Activated CD8-positive, alpha-beta memory T cell treated with anti-CD3 and anti-CD28 coated beads for 36 hours (primary cell): ENCODE results near the gene PTPRCAP. TPM values are rescaled to one million over a fixed set of nuclear protein-coding genes. Genes with fewer than 3 reads are reported as not detected.

ENCODE experiments used
- CTCF ChIA-PET: fragments of 350-600 bp; sonication (Branson Sonifier 250); formaldehyde crosslinking; loops from one replicate; lab custom pipeline; 2021; ENCODE audit warnings: antibody characterized with exemption; lab: Charles Lee
- POLR2A ChIA-PET: fragments of 350-600 bp; sonication (Branson Sonifier 250); formaldehyde crosslinking; loops from one replicate; lab custom pipeline; 2021; ENCODE audit warnings: antibody characterized with exemption; lab: Charles Lee
- total RNA-seq, 2 experiments: library from RNA; stranded (reverse); gene quantifications; one replicate each; pipeline ENCODE4 v1.2.3, GENCODE V29; 2021

PTPRCAP gene
- total RNA-seq, 2 experiments from 2014 or later, result 147 to 151 TPM

DNA sequence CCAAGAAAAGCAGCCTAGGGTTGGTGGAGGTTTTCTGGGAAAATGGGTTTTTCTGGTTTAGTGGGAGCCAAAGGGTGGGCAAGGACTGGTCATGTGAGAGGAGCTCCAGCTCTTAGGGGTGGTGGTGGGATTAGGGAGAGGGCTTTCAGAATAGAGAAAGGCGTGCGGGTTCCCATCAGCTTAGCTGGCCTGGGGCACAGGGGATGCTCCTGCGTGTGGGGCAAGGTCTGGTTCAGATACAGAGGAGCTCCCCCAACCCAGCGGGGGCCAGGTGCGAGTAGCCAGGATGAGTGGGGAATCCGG lies 30.9 kb upstream of the PTPRCAP start:
- ChIA-PET POLR2A (interaction anchor here (0.5 to 2.6 kb wide), 15 partner anchors 15 to 115 kb away, joined by 3 to 16 read pairs (median 6); partner anchors contain the start of genes AIP, POLD4, PPP1CA and PTPRCAP), CTCF (interaction anchor here (0.9 to 2.5 kb wide), 6 partner anchors 14 to 76 kb away, joined by 3 to 11 read pairs (median 4); partner anchors contain the start of genes PPP1CA and RAD9A)

DNA sequence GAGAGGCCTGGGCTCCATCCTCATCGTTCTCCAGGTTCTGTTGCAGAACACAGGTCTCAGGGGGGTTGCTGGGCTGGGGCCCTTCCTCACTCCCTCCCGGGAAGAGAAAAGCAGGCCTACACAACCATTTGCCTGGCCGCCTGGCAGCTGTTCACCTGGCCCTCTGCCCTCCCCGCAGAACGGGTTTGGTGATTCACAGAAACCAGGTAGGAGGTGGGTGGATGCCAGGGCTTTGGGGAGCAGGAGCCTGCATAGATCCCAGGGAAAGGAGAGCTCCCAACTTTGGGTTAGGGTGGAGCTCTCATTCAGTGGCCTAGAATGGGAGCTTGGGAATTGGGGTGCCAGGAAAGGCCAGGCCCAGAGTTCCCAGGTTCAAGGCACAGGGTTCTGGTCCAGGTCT lies 30.6 kb upstream of the PTPRCAP start:
- POLR2A ChIA-PET, result interaction anchor here (0.7 to 2.6 kb wide), 13 partner anchors 16 to 67 kb away, joined by 3 to 16 read pairs (median 6); partner anchors contain the start of genes PPP1CA, PTPRCAP and TBC1D10C

DNA sequence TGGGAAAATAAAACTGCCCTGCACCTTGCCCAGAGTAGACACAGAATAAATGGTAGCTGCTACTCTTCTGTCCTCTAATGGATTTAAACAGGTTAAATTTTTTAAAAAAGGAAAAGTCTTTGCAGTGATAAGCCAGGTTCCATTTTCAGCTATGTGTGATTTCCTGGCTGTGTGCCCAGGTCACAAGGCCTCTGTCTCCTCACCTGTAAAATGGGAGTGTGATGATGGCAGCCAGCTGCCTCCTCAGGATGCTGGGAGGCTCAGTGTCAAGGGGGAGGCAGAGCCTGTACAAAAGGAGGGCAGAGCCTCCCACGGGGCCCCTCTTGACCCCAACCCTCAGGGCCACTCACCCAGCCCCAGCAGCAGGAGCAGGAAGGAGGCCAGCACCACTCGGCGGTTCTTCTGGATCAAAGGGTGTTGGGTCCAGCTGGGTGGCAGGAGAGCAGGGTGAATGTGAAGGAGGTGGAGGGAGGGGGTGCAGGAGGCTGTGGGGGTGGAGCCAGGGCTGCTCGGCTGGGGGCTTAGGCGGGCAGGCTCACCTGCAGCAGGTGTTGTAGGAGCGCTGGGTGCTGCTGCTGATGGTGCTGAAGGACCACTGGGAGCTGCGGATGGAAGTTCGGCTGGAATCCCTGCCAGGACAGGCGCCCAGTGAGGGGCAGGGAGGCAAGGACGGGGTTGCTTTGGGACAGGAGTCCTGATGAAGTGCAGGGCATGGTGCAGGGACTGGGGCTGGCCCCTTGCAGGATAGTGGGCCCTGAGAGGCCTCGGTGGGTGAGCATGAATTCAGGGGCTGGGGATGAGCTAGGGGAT lies 29.7 kb upstream of the PTPRCAP start:
- ChIA-PET CTCF (interaction anchor here (0.8 to 2.5 kb wide), 3 partner anchors 62 to 150 kb away, joined by 3 to 11 read pairs (median 4); partner anchors contain the start of gene PPP1CA), POLR2A (interaction anchor here (1.5 to 2.6 kb wide), 6 partner anchors 19 to 66 kb away, joined by 4 to 16 read pairs (median 8); partner anchors contain the start of genes PPP1CA, PTPRCAP and TBC1D10C)

More for the DNA sequence above, 30.6 kb upstream of the PTPRCAP start:
- CTCF ChIA-PET, result interaction anchor here (0.9 to 2.5 kb wide), 6 partner anchors 14 to 76 kb away, joined by 3 to 11 read pairs (median 4); partner anchors contain the start of genes PPP1CA and RAD9A

- ChIA-PET POLR2A (interaction anchor here (0.7 to 2.9 kb wide), 5 partner anchors 14 to 29 kb away, joined by 3 to 25 read pairs (median 12); partner anchors contain the start of genes GPR152 and PTPRCAP), CTCF (interaction anchor here (1.2 to 2.5 kb wide), 3 partner anchors 27 to 65 kb away, joined by 3 to 11 read pairs (median 5); partner anchors contain the start of genes PITPNM1 and PPP1CA)
Observed at GRCh38 chr11:67466367-67466766, 28.9 kb upstream of the PTPRCAP start.

DNA sequence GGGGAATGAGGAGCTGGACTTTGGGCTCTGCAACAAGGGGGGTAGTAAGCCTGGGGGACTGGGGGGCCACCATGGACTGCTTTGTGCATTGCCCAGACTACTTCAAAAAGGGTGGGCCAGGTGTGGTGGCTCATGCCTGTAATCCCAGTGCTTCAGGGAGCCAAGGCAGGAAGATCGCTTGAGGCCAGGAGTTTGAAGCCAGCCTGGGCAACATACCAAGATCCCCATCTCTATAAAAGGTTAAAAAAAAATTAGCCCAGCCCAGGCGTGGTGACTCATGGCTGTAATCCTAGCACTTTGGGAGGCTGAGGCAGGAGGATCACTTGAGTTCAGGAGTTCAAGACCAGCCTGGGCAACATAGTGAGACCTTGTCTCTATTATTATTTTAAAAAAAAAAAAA lies 28.0 kb upstream of the PTPRCAP start:
- POLR2A ChIA-PET, result interaction anchor here (0.6 to 2.9 kb wide), 6 partner anchors 13 to 58 kb away, joined by 3 to 25 read pairs (median 4); partner anchors contain the start of genes GPR152 and PTPRCAP

DNA sequence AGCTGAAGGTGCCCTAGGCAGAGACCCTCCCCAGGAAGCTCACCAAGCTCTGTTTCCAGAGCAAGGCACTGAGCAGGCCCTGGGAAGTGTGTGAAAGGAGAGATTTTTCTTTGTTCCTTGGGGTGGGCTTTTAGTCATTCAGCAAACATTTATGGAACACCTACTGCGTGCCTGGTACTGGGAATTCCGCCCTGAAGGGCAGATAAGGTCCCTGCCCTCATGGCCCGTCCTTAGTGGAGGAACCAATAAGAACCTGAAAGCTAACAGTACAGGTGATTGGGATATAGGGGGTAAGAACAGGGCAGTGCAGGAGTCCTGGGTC lies 27.7 kb upstream of the PTPRCAP start:
- POLR2A ChIA-PET, result interaction anchor here (0.6 to 2.9 kb wide), 5 partner anchors 15 to 57 kb away, joined by 3 to 25 read pairs (median 4); partner anchors contain the start of gene PTPRCAP
- CTCF ChIA-PET, result interaction anchor here (0.6 to 1.6 kb wide), 7 partner anchors 13 to 40 kb away, joined by 3 to 7 read pairs (median 3); partner anchors contain the start of genes PITPNM1 and PTPRCAP

More for the DNA sequence above, 28.0 kb upstream of the PTPRCAP start:
- CTCF ChIA-PET, result interaction anchor here (0.8 to 1.6 kb wide), 6 partner anchors 13 to 39 kb away, joined by 3 to 7 read pairs (median 3); partner anchors contain the start of genes PITPNM1 and PTPRCAP

GRCh38 chr11:67464411-67465188 lies 27.1 kb upstream of the PTPRCAP start:
- ChIA-PET CTCF (interaction anchor here (0.6 to 1.6 kb wide), 7 partner anchors 14 to 40 kb away, joined by 3 to 7 read pairs (median 3); partner anchors contain the start of genes PITPNM1 and PTPRCAP), POLR2A (interaction anchor here (0.6 to 2.9 kb wide), 4 partner anchors 14 to 57 kb away, joined by 3 to 25 read pairs (median 4); partner anchors contain the start of gene PTPRCAP)

DNA sequence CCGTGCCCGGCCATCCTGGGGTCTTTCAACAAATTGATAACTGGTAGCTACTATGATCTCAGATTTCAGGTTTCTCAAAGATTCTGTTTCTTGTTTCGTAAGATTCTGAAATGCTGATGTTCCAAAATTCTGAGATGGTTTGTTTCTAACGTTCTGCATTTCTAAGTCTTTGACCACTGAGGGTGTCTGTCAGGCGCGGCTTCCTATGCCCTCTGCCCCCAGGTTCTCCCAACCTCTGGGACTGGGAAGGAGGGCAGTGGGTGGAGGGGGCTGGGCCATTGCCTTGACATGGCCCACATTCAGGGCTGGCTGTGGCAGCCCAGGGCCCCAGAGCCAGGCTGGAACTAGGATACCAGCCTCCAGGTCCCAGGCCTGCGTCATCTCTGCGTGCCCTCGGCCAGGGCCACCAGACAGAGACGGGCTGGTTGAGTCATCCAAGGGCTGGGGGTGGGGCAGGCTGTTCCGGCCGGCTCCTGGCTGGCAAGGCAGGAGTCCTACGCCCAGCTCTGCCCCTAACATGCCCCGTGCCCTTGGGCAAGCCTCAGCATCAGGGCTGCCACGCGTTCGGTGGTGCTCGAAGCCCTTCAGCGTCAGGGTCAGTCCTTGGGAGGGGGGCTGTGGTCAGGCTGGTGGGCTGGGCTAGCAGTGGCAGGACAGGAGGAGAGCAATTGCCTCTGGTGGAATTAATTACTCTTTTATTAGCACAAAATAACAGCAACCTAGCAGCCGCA lies 26.4 kb upstream of the PTPRCAP start:
- POLR2A ChIA-PET, result interaction anchor here (2.9 kb wide), 1 partner anchor 26 kb away, joined by 25 read pairs; the partner anchor contains the start of gene PTPRCAP
- CTCF ChIA-PET, result no interaction called here

- ChIA-PET POLR2A (interaction anchor here (2.9 kb wide), 1 partner anchor 26 kb away, joined by 25 read pairs; the partner anchor contains the start of gene PTPRCAP), CTCF (no interaction called here)
Observed at GRCh38 chr11:67463186-67463585, 25.7 kb upstream of the PTPRCAP start.

- ChIA-PET CTCF (interaction anchor here (1.2 kb wide), 1 partner anchor 11 kb away, joined by 4 read pairs; the partner anchor contains the start of gene TMEM134), POLR2A (no interaction called here)
Observed at GRCh38 chr11:67458266-67458665, 20.8 kb upstream of the PTPRCAP start.

DNA sequence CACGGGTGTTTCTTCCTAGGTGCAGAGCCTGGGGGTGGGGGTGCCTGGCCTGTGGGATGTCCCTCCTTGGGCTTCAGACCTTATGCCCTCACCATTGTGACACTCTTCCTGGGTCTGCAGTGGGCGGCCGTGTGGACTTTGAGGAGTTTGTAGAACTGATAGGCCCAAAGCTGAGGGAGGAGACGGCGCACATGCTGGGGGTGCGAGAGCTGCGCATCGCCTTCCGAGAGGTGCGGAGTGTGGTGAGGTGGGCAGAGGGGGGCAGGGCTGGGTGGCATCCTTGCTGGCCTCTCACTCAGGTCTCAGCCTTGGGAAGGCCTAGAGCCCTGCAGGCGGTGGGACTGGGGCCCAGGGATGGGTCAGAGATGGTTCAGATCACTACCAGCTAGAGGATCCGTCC lies 20.0 kb upstream of the PTPRCAP start:
- POLR2A ChIA-PET, result no interaction called here
- CTCF ChIA-PET, result no interaction called here

DNA sequence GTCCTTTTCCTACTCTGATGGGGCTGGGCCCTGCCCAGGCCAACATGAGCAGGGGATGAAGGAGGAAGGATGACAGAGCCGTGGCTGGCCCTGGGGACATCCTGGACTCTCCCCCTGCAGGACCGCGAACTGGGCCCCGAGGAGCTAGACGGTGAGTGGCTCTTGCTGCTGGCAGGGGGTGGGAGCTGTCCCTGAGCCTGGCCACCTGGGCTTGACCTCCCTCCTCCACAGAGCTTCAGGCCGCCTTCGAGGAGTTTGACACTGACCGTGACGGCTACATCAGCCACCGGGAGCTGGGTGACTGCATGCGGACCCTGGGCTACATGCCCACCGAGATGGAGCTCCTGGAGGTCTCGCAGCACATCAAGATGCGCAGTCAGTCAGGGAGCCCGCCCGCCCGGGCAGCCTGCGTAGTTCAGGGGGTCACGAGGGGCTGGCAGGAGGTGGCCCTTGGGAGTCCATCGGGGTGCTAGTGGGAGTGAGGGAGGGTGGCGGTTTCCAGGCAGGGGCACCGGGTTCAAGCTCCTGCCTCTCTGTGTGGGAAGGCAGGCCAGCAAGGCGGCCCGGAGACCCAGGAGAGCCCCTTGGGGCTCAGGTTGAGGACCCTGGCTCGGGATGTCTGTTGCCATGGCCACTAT lies 18.7 kb upstream of the PTPRCAP start:
- POLR2A ChIA-PET, result interaction anchor here (1.0 kb wide), 1 partner anchor 18 kb away, joined by 3 read pairs; no protein-coding TSS in a partner anchor
- CTCF ChIA-PET, result interaction anchor here (1.0 kb wide), 1 partner anchor 103 kb away, joined by 4 read pairs; the partner anchor contains the start of gene POLD4

DNA sequence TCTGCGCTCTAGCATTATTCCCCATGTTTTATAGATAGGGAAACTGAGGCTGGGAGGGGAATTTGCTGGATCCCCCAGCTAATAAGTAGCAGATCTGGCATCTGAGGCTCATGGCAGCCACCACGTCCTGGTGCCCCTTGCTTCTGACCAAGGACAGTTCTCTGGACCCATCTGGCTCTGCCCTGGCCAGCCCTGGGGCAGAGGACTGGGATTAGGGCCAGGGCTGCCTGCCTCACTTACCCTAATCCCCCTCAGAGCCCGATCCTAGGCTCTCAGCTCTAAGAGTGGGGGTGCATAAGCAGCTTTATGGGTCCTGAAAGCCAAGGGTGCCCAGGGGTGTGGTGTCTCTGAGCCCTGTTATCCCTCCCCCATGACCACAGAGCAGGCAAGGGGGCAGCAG lies 17.6 kb upstream of the PTPRCAP start, which contains the start of gene CABP4:
CABP4 (plus strand) TSS at position 301 of the 400 bp plus-strand sequence; CDS start at position 371, 70 bp downstream.
- POLR2A ChIA-PET, result no interaction called here
- CTCF ChIA-PET, result interaction anchor here (1.3 kb wide), 1 partner anchor 13 kb away, joined by 3 read pairs; no protein-coding TSS in a partner anchor

DNA sequence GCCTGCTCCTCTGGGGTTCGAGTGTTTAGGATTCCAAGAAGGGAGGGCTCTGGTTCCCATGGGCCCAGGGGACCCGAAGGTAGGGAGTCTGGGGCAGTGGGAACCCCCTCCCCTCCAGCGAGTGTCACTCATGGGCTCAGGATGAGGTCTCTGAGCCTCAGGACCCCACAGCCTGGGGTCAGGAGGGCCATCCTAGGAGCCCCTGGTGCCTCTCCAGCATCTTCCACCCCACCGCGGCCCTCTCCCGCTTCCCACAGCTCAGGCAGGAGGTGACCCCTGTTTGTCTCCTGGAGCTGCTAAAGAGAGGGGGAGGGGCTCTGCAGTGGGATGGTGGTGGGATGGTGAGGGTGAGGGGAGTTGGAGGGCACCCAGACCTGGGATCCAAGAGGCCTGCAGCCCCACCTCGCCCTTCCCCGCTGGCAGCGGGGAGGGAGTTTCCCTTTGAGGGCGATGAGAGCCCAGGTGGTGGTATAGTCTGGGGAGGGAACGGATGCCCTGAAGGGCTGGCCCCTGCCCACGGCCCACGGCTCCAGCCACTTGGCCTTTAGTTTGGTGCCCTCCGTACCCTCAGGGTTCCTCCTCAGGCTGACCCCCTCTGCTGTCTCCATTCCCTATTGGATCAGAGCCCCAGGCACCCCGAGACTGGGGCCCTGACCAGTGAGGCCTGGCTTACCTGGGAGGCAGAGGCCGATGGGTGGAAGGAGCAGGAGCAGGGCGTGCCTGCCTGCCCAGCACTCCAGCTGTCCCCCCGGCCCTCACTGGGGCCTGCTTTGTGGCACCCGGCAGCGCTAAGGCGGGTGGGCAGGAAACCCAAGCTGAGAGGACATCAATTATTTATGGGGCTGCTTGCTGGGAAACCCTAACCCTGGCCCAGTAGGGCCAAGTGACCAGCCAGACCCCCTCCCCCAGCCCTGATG lies 16.6 kb upstream of the PTPRCAP start:
- ChIA-PET CTCF (interaction anchor here (1.3 kb wide), 1 partner anchor 14 kb away, joined by 3 read pairs; no protein-coding TSS in a partner anchor), POLR2A (no interaction called here)

- ChIA-PET CTCF (no interaction called here), POLR2A (interaction anchor here (0.9 kb wide), 2 partner anchors 14 to 16 kb away, joined by 3 read pairs; no protein-coding TSS in a partner anchor)
Observed at GRCh38 chr11:67452141-67452952, 14.9 kb upstream of the PTPRCAP start, which contains the start of gene GPR152. Gene GPR152 (minus strand): TSS chr11:67452729. CDS start chr11:67452724, 5 bp downstream.
